HEK293 (cell line): ENCODE measurements around the gene NEK1.

Experiments used
- CTCF ChIA-PET: fragments of 350-600 bp; formaldehyde crosslinking; extraction: SDS; loops from one replicate; lab custom pipeline; 2021; ENCODE audit warnings: antibody characterized with exemption; lab: Yijun Ruan, JAX
- POLR2A ChIA-PET: fragments of 300-600 bp; formaldehyde crosslinking; extraction: SDS; loops from one replicate; lab custom pipeline; 2020; ENCODE audit warnings: antibody characterized with exemption, inconsistent platforms; lab: Yijun Ruan, JAX
- H3K27ac ChIP-seq: fragments of 200-500 bp; sonication (Bioruptor generic); 2 replicates; pipeline ENCODE4 v1.5.1; 2014; ENCODE audit warnings: low read depth, low read length, control low read depth, inconsistent platforms; ENCODE audit errors: extremely low read depth
- H3K36me3 ChIP-seq, 2 experiments: fragments of 200-500 bp in 1 of 2; sonication (Bioruptor generic) in 1 of 2; 1 replicate in 1 of 2; 2 replicates in 1 of 2; pipeline ENCODE4 v1.5.1; 2014 to 2017; ENCODE audit warnings: inconsistent platforms in 2 of 2, low read length in 2 of 2; ENCODE audit not compliant: control insufficient read depth in 2 of 2, insufficient read depth in 1 of 2
- H3K4me1 ChIP-seq: fragments of 200-500 bp; sonication (Bioruptor generic); 2 replicates; pipeline ENCODE4 v1.5.1; 2014; ENCODE audit warnings: mild to moderate bottlenecking, low read length, inconsistent platforms; ENCODE audit not compliant: control insufficient read depth, insufficient read depth
- H3K4me3 ChIP-seq: 2 replicates; pipeline ENCODE4 v1.5.1; 2011; ENCODE audit warnings: low read depth, mild to moderate bottlenecking, control low read depth, low read length, moderate library complexity
- H3K9me3 ChIP-seq: fragments of 200-500 bp; sonication (Bioruptor generic); 2 replicates; pipeline ENCODE4 v1.5.1; 2014; ENCODE audit warnings: low read depth, low read length, inconsistent platforms; ENCODE audit not compliant: control insufficient read depth, insufficient read depth
- AEBP2 ChIP-seq: fragments of 450-650 bp; formaldehyde crosslinking; IDR thresholded peaks from 2 replicates; pipeline ENCODE4 v1.5.1; 2016; ENCODE audit warnings: missing biosample characterization, missing genetic modification characterization, borderline replicate concordance
- MEIS1 ChIP-seq: sonication (generic); formaldehyde crosslinking; IDR thresholded peaks from 2 replicates; pipeline ENCODE4 v1.8.1; 2022; ENCODE audit warnings: missing genetic modification reagents, mild to moderate bottlenecking, borderline replicate concordance
- PRDM6 ChIP-seq: fragments of 450-650 bp; formaldehyde crosslinking; IDR thresholded peaks from 2 replicates; pipeline ENCODE4 v1.5.1; 2017; ENCODE audit warnings: missing biosample characterization, missing genetic modification characterization
- REPIN1 ChIP-seq: fragments of 450-650 bp; formaldehyde crosslinking; IDR thresholded peaks from 2 replicates; pipeline ENCODE4 v1.5.1; 2017; ENCODE audit warnings: missing biosample characterization, missing genetic modification characterization, low read depth
- SETDB1 ChIP-seq: IDR thresholded peaks from one replicate; pipeline ENCODE4 v1.6.1; 2017; ENCODE audit warnings: mild to moderate bottlenecking, low read length, moderate library complexity, mixed read lengths; ENCODE audit not compliant: insufficient read length
- ZBTB26 ChIP-seq: fragments of 450-650 bp; formaldehyde crosslinking; optimal IDR thresholded peaks from 2 replicates; pipeline ENCODE3; 2016; ENCODE audit warnings: missing biosample characterization, mild to moderate bottlenecking, missing genetic modification characterization
- ZBTB49 ChIP-seq: fragments of 450-650 bp; formaldehyde crosslinking; IDR thresholded peaks from 2 replicates; pipeline ENCODE4 v1.5.1; 2016; ENCODE audit warnings: missing biosample characterization, missing genetic modification characterization, low read depth
- ZFP69B ChIP-seq: fragments of 450-650 bp; formaldehyde crosslinking; IDR thresholded peaks from 2 replicates; pipeline ENCODE4 v1.5.1; 2016; ENCODE audit warnings: missing biosample characterization, missing genetic modification characterization
- ZNF114 ChIP-seq: fragments of 450-650 bp; formaldehyde crosslinking; IDR thresholded peaks from 2 replicates; pipeline ENCODE4 v1.5.0; 2017; ENCODE audit warnings: missing biosample characterization, missing genetic modification characterization
- ZNF121 ChIP-seq: fragments of 450-650 bp; formaldehyde crosslinking; IDR thresholded peaks from 2 replicates; pipeline ENCODE4 v1.5.1; 2016; ENCODE audit warnings: missing biosample characterization, missing genetic modification characterization
- ZNF148 ChIP-seq: fragments of 450-650 bp; formaldehyde crosslinking; IDR thresholded peaks from 2 replicates; pipeline ENCODE4 v1.5.0; 2017; ENCODE audit warnings: missing biosample characterization, missing genetic modification characterization, borderline replicate concordance
- ZNF23 ChIP-seq: fragments of 450-650 bp; formaldehyde crosslinking; IDR thresholded peaks from 2 replicates; pipeline ENCODE4 v1.5.1; 2016; ENCODE audit warnings: missing biosample characterization, missing genetic modification characterization, borderline replicate concordance
- ZNF280C ChIP-seq: fragments of 450-650 bp; formaldehyde crosslinking; IDR thresholded peaks from 2 replicates; pipeline ENCODE4 v1.5.1; 2016; ENCODE audit warnings: missing biosample characterization, missing genetic modification characterization
- ZNF354C ChIP-seq: fragments of 450-650 bp; formaldehyde crosslinking; IDR thresholded peaks from 2 replicates; pipeline ENCODE4 v1.5.1; 2016; ENCODE audit warnings: missing biosample characterization, missing genetic modification characterization, low read depth, borderline replicate concordance
- ZNF473 ChIP-seq: fragments of 450-650 bp; formaldehyde crosslinking; IDR thresholded peaks from 2 replicates; pipeline ENCODE4 v1.5.1; 2017; ENCODE audit warnings: missing biosample characterization, missing genetic modification characterization
- ZNF623 ChIP-seq: fragments of 450-650 bp; formaldehyde crosslinking; IDR thresholded peaks from 2 replicates; pipeline ENCODE4 v1.5.1; 2016; ENCODE audit warnings: missing biosample characterization, missing genetic modification characterization
- ZNF645 ChIP-seq: fragments of 450-650 bp; formaldehyde crosslinking; IDR thresholded peaks from 2 replicates; pipeline ENCODE4; 2016; ENCODE audit warnings: missing biosample characterization, missing genetic modification characterization
- ZNF76 ChIP-seq: fragments of 450-650 bp; formaldehyde crosslinking; IDR thresholded peaks from 2 replicates; pipeline ENCODE4; 2016; ENCODE audit warnings: low read depth, missing biosample characterization, missing genetic modification characterization, borderline replicate concordance
- ZNF768 ChIP-seq: fragments of 450-650 bp; formaldehyde crosslinking; IDR thresholded peaks from 2 replicates; pipeline ENCODE4 v1.5.1; 2018; ENCODE audit warnings: missing biosample characterization, mild to moderate bottlenecking, missing genetic modification characterization

NEK1 gene

GRCh38 chr4:169611991-169612870, at the start of gene NEK1:
TSS of gene NEK1 (minus strand) at chr4:169612583. CDS start at chr4:169602630, 9,953 bp downstream.
- POLR2A ChIA-PET, result interaction anchor here (0.6 to 1.5 kb wide), 5 partner anchors 9 to 415 kb away, joined by 3 to 8 read pairs (median 4); partner anchors contain the start of gene HPF1
- CTCF ChIA-PET, result interaction anchor here (0.6 to 1.8 kb wide), 14 partner anchors 13 to 436 kb away, joined by 3 to 14 read pairs (median 4); no protein-coding TSS in a partner anchor
- H3K9me3 ChIP-seq, result no peaks in the 10 kb centered on the region
- peak within 1 kb of the TSS; percentile 97 for H3K4me3 ChIP-seq
- H3K4me1 ChIP-seq, result no peaks in the 10 kb centered on the region
- H3K27ac ChIP-seq, result peak within 1 kb of the TSS; percentile 75
- H3K36me3 ChIP-seq, result no peaks in the 10 kb centered on the region
- TF ChIP-seq ZNF623 (tag by site-specific recombination), result no peak
- TF ChIP-seq ZFP69B (tag by site-specific recombination), result 0 out of 2 replicates have a peak, but pooled peaks have one; percentile 40
- no peak for TF ChIP-seq ZNF768 (tag by site-specific recombination)
- TF ChIP-seq ZNF148 (tag by site-specific recombination), result no peak
- no peak for TF ChIP-seq ZNF645 (tag by site-specific recombination)
- TF ChIP-seq AEBP2 (tag by site-specific recombination), result no peak
- no peak for TF ChIP-seq PRDM6 (tag by site-specific recombination)
- TF ChIP-seq ZNF354C (tag by site-specific recombination), result no peak
- no peak for TF ChIP-seq ZNF280C (tag by site-specific recombination)
- no peak for TF ChIP-seq MEIS1
- TF ChIP-seq ZNF76 (tag by site-specific recombination), result peak; percentile 65; the same call in 1 of the 2 replicates
- no peak for TF ChIP-seq ZNF114
- TF ChIP-seq SETDB1, result no peak
- TF ChIP-seq ZNF473 (tag by site-specific recombination), result no peak
- peak; percentile 68 for TF ChIP-seq ZBTB26 (tag by site-specific recombination)
- no peak for TF ChIP-seq ZBTB49 (tag by site-specific recombination)
- TF ChIP-seq ZNF121 (tag by site-specific recombination), result no peak
- TF ChIP-seq REPIN1 (tag by site-specific recombination), result no peak
- TF ChIP-seq ZNF23 (tag by site-specific recombination), result no peak
